ENCODE data around the gene SAMD4A. TPM values are rescaled to one million over a fixed set of nuclear protein-coding genes. Genes with fewer than 3 reads are reported as not detected.

The SAMD4A gene
- total and polyA plus RNA-seq, 2 of the 4 experiments (the other 2 are of a cell fraction): 22.9 to 38.2 TPM

DNA sequence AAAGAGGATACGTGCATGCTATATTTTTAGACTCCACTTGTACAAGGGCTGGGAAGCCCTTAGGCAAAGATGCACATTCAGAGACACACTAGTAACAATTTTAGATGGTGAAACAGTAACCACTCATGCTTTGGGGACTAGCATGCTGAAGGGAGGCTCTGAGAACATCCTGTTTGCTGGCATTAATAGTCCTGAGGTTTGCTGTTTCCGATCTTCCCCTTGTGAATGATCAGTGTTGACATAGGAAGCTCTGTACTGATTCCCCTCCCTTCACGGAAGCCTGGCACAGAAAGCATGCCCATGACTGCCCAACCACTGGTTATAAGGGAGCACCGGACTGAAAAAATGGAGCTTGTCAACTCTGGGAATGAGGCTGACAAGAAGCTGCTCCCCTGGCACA lies 171.1 kb downstream of the SAMD4A start:
- Histone ChIP-seq H3K9me3 (ENCODE audit: control insufficient read depth, insufficient read depth, low read length) (no peaks in the 10 kb centered on the region), H3K4me2 (ENCODE audit: low read depth, low read length) (no peak overlapping the region), H3K18ac (ENCODE audit: low read depth, low read length) (no peak overlapping the region), H3K27ac (ENCODE audit: insufficient read depth, low read length) (no peak overlapping the region), H2BK5ac (ENCODE audit: low read depth, low read length, poor library complexity, severe bottlenecking) (no peak overlapping the region), H2AK9ac (replicated peaks; ENCODE audit: low read depth, low read length, poor library complexity) (no peak overlapping the region), H3K56ac (ENCODE audit: extremely low read depth, insufficient read depth, low read length) (no peak overlapping the region), H4K5ac (ENCODE audit: low read depth, low read length) (no peak overlapping the region), H3K23ac (ENCODE audit: low read depth, low read length) (0 out of 2 replicates have a peak overlapping the region, but pooled peaks have one; percentile 33), H3K14ac (replicated peaks; ENCODE audit: low read depth, low read length) (no peak overlapping the region), H3K9me1 (ENCODE audit: insufficient read depth, low read length) (peaks cover 39% of the 10 kb centered on the region), H2AK5ac (ENCODE audit: low read depth, low read length) (peak overlapping the region; percentile 18; the same call in 1 of the 2 replicates), H3K4me3 (ENCODE audit: insufficient read depth, low read depth, low read length) (no peak overlapping the region), H2AFZ (replicated peaks; ENCODE audit: low read length, poor library complexity) (no peak overlapping the region), H4K20me1 (ENCODE audit: insufficient read depth, low read length) (peaks cover 58% of the 10 kb centered on the region), H3K27me3 (ENCODE audit: control insufficient read depth, insufficient read depth, low read length) (no peaks in the 10 kb centered on the region), H4K8ac (ENCODE audit: low read depth in 2 of 2, low read length in 2 of 2) (no peak overlapping the region), H2BK20ac (ENCODE audit: low read depth, low read length) (no peak overlapping the region), H4K91ac (ENCODE audit: insufficient read depth, low read depth, low read length) (no peak overlapping the region), H3K4me1 (ENCODE audit: control insufficient read depth, insufficient read depth, low read length) (peaks cover 14% of the 10 kb centered on the region), H3K4ac (ENCODE audit: low read depth, low read length) (no peak overlapping the region), H2BK15ac (ENCODE audit: low read depth, low read length) (no peak overlapping the region), H3K36me3 (ENCODE audit: control insufficient read depth, insufficient read depth, low read length) (peaks cover 13% of the 10 kb centered on the region), H3K9ac (ENCODE audit: low read depth, low read length) (no peak overlapping the region), H3K79me1 (ENCODE audit: low read depth in 1 of 2, low read length in 2 of 2) (peaks cover 75 to 93% of the 10 kb centered on the region in 2 experiments), H2BK120ac (ENCODE audit: low read depth, low read length) (no peak overlapping the region)
- TF ChIP-seq MXI1 (IDR thresholded peaks at IDR 0.05; ENCODE audit: borderline replicate concordance, low read depth, low read length): no peak
- no peak for TF ChIP-seq SMC3 (IDR thresholded peaks at IDR 0.05; ENCODE audit: low read depth, low read length)
- no peak for TF ChIP-seq CHD1 (IDR thresholded peaks at IDR 0.05; ENCODE audit: low read depth, low read length)
- TF ChIP-seq, protein P1, sequence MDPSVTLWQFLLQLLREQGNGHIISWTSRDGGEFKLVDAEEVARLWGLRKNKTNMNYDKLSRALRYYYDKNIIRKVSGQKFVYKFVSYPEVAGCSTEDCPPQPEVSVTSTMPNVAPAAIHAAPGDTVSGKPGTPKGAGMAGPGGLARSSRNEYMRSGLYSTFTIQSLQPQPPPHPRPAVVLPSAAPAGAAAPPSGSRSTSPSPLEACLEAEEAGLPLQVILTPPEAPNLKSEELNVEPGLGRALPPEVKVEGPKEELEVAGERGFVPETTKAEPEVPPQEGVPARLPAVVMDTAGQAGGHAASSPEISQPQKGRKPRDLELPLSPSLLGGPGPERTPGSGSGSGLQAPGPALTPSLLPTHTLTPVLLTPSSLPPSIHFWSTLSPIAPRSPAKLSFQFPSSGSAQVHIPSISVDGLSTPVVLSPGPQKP (IDR thresholded peaks at IDR 0.05; ENCODE audit: borderline replicate concordance, low read depth, low read length): no peak
- no peak for TF ChIP-seq POLR2A (IDR thresholded peaks at IDR 0.05; ENCODE audit: low read depth, low read length)
- BruUV-seq (replicated peaks): no TSS peak
- CTCF ChIA-PET: no interaction called here
- in situ Hi-C loops (cut with MboI; ENCODE audit: low sequenced_read_pairs): no loop called here
- DNase-seq (no peak), ATAC-seq (ENCODE audit: low read depth) (no peak)
- whole genome bisulfite sequencing, 2 experiments (ENCODE audit: extremely low coverage in 2 of 2, insufficient read length in 1 of 2): no CpG with 5 or more reads among the region's 4 CpGs
- dilution Hi-C loops (cut with HindIII; ENCODE audit: low sequenced_read_pairs, unreplicated experiment): no loop called here
- POLR2A ChIA-PET (ENCODE audit: unreplicated experiment): no interaction called here
- intact Hi-C loops (cut with micrococcal nuclease): no loop called here
